GM18508 (cell line): Measurements from ENCODE around the gene ABCB4.
"Not testable (repeated sequence)": the region's sequence is repeated elsewhere in the genome, so short reads cannot be mapped to it uniquely, and the experiment has no call there.

Source experiments
- ATAC-seq: cut with Tn5 transposase; IDR thresholded peaks from one replicate; pipeline ENCODE4 v1.9.1; 2021; ENCODE audit warnings: moderate number of reproducible peaks; ENCODE audit not compliant: insufficient read depth, unreplicated experiment

ABCB4 gene

DNA sequence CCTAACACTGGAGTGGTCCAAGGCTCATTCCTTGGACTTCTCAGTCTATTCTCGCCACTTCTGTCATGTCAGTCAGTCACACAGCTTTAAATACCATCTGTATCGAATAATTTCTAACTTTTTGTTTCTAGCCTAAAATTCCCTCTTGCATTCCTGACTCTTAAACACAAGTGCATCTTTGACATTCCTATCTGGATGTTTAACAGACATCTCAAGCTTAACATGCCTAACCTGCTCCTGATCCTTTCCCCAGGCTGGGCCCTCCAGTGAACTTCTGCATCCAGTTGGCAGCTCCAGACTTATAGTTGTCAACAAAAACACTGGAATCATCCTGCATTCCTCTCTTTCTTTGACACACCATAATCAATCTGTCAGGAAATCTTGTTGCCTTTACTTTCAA lies 4.5 kb upstream of the ABCB4 start:
- no peak for ATAC-seq

DNA sequence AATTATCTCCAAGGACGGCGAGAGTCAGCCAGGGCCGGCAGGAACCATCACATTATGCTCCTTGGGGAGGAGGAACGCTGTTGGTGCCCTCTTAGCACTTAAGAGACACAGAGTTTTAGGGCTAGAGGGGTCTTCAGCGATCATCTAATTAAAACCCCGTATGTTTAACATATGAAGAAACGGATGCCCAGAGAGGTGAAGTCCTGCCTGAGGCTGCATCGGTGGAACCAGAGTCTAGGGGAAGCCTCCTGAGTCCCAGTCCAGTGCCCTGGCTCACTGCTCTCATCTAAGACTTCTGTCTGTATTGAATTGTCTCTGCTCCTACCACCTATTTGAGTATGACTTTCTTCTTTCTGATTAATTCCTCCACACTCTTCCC lies 688 bp upstream of the ABCB4 start:
- ATAC-seq, result no peak

DNA sequence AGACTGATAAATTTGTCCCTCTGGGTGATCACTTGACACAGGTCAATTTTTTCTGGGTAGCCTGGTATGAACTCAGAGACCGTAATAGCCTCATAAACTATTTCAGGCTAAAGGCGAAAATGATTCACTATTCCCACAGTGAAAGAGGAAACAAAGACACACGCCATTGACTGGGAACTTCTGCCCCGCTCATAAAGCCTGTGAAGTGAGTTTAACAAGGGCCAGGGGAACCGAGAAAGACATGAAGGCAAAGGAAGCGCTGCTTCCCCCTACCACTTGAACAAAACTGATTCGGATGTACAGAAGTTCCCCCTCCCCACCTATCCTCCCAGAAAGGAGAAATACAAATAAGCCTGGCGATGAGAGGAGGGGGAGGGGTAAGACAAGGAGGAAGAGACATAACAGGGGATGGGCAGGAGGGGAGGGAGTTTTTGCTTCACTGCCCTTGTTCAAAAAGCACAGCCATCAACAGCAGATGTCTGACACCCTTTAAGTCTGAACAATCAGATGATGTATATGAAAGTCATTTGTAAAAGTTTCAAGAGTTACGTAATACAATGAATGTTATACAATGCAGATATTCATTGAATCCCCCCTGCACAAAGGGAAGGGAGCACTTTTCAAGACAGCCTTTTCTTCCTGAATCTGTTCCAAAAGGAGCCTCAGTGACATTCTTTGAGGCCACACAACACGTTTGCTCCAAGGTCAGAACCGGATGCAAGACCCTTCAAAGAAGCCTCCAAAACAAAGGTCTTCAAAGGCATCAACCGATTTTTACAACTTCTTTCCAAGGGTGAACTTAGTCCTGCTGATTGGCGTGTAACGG lies 734 bp downstream of the ABCB4 start:
- peak; percentile 66 for ATAC-seq

DNA sequence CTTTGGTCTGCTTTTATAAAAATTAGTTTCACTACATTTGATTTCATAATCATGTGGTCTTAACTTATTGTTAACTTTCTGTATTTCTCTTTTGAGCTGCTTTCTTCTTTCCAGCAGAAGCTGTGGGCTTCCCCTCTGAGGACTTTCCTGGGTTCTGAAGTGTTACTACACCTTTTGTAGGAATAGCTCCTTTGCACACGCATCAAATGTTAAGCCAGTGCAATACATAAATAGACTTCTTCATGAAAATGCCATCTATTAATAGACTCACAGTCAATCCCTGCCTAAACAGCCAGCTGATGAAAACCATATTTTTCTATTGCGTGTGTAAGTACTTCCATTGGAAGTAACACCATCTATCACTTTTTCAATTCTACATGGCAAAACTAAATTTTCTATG lies 1.5 kb downstream of the ABCB4 start:
- no peak for ATAC-seq

DNA sequence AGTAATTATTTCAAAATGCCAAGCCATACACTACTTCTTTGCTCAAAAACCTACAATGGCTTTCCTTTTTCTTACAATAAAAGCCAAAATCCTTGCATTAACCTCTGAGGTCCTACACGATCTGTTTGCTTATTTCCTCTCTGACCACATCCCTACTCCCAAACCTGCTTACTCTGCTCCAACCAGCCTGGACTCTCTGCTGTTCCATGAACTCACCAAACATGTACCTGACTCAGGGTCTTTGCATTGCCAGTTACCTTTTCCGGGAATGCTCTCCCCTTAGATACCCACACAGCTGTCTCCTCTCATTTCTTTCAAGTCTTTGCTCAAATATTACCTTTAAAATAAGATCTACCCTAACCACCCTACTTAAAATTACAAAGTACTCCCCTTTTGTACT lies 2.3 kb downstream of the ABCB4 start:
- no peak for ATAC-seq

DNA sequence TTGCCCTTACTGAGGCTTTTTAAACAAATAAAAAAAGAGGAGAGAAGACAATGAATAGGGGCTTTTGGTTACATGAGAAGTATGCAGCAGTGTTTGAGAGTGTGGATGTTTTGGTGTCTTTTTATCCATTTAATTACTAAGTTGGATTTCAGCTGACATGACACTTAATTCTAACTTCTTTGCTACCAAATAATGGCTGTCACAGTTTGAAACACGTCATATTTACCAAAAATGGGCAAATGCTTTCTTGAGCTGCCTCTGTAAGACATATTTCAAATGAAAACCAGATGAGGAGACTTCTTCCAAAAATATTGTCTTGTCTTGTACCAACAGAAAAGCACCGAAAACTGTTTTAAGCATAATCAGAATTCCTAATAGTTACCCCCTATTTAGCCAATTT lies 4.0 kb downstream of the ABCB4 start:
- no peak for ATAC-seq

DNA sequence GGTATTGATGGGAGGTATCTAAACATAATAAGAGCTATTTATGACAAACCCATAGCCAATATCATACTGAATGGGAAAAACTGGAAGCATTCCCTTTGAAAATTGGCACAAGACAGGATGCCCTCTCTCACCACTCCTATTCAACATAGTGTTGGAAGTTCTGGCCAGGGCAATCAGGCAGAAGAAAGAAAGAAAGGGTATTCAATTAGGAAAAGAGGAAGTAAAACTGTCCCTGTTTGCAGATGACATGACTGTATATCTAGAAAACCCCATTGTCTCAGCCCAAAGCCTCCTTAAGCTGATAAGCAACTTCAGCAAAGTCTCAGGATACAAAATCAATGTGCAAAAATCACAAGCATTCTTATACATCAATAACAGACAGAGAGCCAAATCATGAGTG lies 6.3 kb downstream of the ABCB4 start:
- not testable (repeated sequence) for ATAC-seq

DNA sequence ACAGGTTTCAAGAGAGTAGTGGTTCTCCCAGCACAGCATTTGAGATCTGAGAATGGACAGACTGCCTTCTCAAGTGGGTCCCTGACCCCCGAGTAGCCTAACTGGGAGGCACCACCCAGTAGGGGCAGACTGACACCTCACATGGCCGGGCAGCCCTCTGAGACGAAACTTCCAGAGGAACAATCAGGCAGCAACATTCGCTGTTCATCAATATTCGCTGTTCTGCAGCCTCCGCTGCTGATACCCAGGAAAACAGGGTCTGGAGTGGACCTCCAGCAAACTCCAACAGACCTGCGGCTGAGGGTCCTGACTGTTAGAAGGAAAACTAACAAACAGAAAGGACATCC lies 10.0 kb downstream of the ABCB4 start:
- not testable (repeated sequence) for ATAC-seq

DNA sequence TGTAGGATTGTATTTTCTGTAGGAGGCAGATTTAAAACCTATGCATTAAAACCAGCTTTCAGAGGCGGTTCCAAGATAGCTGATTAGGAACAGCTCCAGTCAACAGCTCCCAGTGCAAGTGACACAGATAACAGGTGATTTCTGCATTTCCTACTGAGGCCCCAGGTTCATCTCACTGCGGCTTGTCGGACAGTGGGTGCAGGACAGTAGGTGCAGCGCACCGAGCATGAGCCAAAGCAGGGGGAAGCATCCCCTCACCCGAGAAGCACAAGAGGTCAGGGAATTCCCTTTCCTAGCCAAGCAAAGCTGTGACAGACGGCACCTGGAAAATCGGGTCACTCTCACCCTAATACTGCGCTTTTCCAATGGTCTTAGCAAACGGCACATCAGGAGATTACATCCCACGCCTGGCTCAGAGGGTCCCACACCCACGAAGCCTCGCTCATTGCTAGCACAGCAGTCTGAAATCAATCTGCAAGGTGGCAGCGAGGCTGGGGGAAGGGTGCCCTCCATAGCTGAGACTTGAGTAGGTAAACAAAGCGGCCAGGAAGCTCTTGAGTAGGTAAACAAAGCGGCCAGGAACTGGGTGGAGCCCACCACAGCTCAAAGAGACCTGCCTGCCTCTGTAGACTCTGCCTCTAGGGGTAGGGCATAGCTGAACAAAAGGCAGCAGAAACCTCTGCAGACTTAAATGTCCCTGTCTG lies 10.5 kb downstream of the ABCB4 start:
- ATAC-seq, result not testable (repeated sequence)

DNA sequence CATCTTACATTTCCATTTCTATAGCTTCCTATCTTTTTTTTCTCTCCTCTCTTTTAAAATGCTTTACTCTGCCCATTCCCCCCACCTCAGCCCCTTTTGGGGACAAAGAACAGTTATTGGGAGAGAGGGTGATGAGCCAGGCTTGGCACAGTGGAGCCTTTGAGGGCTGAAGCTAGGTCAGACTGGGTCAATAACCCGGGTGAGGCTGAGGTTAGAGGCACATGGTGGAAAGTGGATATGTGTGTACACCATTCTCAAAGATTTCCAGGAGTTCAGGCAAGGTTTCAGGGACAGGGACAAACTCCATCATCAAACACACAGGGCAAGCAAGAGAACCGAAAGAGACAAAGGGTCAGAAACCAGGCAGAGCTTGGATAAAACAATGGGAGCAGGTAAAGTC lies 11.5 kb downstream of the ABCB4 start:
- ATAC-seq, result no peak

DNA sequence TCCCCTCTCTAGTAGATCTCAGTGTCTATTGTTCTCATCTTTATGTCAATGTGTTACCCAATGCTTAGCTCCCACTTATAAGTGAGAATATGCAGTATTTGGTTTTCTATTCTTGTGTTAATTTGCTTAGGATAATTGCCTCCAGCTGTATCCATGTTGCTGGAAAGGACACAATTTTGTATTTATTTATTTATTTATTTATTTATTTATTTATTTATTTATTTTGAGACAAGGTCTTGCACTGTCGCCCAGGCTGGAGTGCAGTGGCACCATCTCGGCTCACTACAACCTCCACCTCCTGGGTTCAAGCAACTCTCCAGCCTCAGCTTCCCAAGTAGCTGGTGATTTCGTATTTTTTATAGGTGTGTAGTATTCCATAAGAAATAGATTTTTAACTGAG lies 15.0 kb downstream of the ABCB4 start:
- ATAC-seq, result not testable (repeated sequence)

DNA sequence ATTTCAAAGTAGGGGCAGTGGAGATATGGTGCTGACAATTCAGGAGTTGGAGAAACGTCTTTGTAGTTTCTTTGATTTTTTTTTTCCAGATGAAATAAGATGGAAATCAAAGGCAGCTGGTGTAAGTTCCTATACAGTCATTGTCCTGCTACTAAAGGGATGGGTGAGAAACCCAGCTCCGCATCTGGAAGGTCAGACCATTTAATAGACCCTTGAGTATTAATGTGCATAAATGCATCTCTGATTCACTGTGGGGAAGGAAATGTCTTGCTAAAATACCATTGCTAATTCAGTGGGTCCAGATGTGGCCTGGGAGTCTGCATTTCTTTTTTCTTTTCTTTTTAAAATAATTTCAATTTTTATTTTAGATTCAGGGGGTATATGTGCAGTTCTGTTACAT lies 15.5 kb downstream of the ABCB4 start:
- ATAC-seq, result no peak

DNA sequence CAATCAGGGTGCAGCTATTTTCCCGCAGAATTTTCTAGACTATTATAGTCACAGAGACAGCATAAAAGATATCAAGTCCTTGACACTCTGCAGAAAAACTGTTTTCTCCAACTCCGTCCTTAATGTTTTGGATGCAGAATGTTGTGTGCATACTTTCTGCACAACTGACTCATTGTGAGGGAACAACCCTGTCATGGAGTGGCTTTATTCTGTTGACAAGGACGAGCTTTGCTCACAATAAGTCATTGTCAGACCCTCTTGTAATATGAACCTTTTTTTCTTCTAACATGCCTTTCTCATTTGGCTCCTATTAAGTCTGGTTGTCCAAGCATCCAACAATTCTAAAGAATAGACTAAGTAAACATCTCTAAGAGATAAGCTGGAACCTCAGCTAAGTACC lies 17.3 kb downstream of the ABCB4 start:
- ATAC-seq, result no peak

DNA sequence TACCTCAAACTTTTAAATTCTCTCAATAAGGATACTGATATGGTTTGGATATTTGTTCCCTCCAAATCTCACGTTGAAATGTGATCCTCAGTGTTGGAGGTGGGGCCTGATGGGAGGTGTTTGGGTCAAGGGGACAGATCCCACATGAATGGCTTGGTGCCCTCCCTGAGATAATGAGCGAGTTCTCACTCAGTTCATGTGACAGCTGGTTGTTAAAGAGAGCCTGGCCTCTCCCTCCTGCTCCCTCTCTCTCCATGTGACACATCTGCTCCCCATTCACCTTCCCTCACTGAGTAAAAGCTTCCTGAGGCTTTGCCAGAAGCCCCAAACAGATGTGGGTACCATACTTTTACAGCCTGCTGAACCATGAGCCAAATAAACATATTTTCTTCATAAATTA lies 19.2 kb downstream of the ABCB4 start:
- no peak for ATAC-seq

DNA sequence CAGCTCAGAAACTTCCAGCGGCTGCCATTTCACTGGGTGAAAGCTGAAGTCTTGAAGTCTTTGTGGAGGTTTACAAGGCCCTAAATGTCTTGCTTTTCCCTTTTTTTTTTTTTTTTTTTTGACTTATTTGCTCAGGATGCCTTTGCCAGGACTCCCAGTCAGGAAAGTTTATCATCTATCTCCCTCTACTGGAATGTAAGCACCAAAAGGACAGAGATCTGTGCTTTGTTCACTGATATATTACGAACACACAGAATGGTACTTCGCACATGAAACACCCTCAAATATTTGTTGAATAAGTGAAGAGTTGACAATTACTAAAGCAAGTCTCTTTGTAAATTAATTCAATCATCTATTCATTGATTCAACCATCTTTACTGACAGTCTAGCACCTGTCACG lies 23.2 kb downstream of the ABCB4 start:
- ATAC-seq, result no peak

DNA sequence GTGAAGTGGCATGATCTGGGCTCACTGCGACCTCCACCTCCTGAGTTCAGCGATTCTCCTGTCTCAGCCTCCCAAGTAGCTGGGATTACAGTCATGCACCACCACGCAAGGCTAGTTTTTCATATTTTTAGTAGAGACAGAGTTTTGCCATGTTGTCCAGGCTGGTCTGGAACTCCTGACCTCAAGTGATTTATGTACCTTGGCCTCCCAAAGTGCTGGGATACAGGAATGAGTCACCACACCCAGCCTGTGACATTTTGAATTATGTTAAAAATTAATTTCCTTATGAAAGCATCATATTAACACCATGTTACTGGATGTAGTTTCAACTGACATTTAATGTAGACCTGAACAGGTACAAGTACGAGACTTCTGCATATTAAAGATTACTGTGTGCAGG lies 24.3 kb downstream of the ABCB4 start:
- no peak for ATAC-seq

DNA sequence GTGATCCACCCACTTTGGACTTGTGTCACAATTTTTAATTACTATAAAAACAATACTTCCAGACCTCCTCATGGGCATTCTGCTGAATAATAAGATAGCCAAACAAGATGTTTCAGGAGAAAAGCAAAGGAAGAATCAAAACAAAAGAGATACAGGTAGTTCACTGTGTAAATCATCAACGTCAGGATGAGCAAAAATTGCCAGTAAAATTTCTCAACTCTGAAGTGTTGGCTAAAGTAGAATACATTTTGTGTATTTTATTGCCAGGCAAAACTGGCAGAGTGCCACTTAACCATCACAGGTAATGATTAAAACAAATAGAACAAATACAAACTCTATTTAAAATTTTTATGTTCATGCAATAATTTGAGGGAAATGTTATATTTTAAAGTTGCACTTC lies 24.8 kb downstream of the ABCB4 start:
- ATAC-seq, result no peak

DNA sequence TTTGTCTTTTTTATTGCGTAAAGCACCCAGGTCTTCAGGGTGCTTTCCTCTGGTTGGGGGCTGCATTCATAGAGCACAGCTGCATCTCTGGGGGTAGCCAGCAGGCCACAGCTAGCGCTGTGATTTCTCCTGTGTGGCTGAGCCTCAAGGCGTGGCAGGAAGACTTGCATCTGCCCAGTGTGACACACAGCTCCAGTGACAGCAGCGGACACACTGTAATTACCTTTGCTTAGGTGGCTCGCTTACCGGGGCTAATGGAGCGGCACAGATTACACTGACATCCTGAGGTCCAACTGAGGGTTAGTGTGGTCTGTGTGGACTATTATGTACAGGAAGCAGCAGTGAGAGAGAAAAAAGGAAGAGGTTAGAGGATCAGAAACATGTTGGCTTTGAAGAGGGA lies 27.1 kb downstream of the ABCB4 start:
- ATAC-seq, result no peak

DNA sequence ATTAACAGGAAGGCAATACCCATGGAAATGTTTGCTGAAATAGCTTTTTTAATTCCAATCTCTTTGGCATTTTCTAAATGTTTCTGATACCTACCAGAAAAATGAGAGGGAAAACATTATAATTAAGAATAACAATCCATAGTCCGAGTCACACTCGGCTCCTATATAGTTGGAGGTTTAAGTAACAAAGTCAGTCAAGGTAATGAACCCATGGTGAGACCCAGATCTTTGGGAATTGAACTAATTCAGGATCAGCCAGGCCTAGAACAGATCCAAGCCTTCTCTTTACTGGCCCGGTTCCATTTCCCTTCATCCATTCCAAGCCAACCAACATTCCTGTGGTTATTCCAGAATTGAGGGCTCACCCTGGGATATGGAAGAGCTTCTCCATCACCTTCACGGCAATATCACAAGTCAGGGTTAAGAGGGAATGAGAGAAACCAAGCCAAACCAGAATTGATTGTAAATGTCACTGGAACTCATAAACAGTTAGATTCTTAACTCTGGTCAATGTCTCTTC lies 28.3 kb downstream of the ABCB4 start:
- ATAC-seq, result no peak

DNA sequence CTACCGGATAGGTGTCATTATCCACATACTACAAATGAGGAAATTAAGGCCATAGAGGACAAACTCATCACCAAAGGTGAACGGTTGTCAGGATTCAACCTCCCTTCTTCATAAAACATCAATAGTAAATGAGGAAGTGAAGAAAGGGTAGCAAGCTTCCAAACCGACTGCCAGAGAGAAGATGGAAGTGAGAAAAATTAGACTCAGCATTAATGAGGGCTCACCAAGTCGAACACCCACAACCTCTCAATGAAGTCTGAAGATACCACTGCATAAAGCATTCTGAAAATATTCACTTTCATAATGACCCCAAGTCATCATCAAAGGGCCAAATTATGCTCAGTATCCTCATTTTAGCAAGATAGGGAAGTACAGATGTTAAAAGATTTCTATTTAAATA lies 29.6 kb downstream of the ABCB4 start:
- ATAC-seq, result peak; percentile 82

DNA sequence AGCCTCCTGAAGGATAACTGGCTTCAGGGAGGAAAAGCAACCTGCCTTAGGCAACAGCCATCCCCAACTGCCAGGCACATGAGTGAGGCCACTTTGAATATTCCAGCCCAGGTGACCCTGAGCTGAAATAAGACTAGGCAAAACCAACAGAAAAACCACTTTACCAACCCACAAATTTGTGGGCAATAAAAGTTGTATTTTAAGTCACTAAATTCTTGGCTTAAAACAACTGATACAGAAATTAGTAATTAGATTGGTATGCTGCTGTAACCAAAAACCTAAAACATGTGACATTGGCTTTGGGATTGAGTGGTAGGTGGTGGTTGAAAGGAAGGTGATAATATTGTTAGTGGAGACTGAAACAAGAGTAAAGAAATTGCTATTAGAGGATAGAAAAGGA lies 39.9 kb downstream of the ABCB4 start:
- ATAC-seq, result no peak

DNA sequence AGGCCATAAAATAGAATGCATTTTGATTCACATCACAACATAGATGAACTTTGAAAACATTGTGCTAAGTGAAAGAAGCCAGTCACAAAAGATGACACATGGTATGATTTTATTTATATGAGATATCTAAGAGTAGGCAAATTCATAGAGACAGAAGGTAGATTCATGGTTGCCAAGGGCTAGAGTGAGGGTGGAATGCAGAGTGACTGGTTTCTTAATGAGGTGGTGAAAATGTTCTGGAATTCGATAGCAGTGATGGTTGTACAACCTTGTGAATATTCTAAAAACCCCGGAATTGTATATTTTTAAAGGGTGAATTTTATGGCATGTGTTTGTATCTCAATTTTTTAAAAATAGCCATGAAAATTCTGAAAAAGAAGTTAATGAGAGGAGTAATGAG lies 42.9 kb downstream of the ABCB4 start:
- no peak for ATAC-seq
